ENCODE data around the gene COL24A1.

DNA sequence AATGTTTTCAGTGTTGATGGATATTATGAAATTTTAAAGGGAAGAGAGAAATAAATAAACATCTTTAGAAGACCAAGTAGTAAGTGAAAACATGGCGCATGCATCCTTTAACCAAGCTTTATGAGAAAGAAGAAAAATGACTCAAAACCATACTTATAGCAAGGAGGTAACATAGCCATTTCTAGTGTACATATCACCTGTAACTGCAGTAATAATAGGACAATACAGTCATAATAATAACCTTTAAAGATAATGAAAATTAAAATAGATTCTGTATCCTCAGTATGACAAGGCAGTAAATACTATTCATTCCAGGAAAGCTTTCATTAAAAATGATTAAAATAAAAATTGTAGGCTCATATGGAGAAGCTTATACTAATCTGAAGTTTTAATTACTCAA, 141.2 kb downstream of the COL24A1 start:
- no peak for TF ChIP-seq YY1 (IDR thresholded peaks at IDR 0.05; ENCODE audit: insufficient read depth, insufficient read length)
- TF ChIP-seq ZNF274 (IDR thresholded peaks at IDR 0.05; ENCODE audit: low read depth, low read length): no peak
- no peak for TF ChIP-seq SUZ12 (IDR thresholded peaks at IDR 0.05; ENCODE audit: extremely low read depth, insufficient read depth, insufficient read length)

Data from NT2/D1 (cell line).